GM12878 (cell line): ENCODE measurements around the gene FUZ.

ENCODE experiments used
- CREM ChIP-seq: IDR thresholded peaks from 2 replicates; pipeline ENCODE4 v1.6.1; 2014; ENCODE audit warnings: antibody characterized with exemption, low read depth
- EZH2 ChIP-seq: IDR thresholded peaks from 2 replicates; pipeline ENCODE4 v1.6.1; 2012; ENCODE audit warnings: low read depth, mild to moderate bottlenecking, control low read depth, inconsistent platforms, low read length, borderline replicate concordance; ENCODE audit not compliant: control insufficient read depth
- FOXM1 ChIP-seq: IDR thresholded peaks from 2 replicates; pipeline ENCODE4 v1.6.1; 2012; ENCODE audit warnings: low read depth, mild to moderate bottlenecking, inconsistent platforms, low read length, moderate library complexity
- NFYB ChIP-seq: IDR thresholded peaks from 2 replicates; pipeline ENCODE4 v1.6.1; 2011; ENCODE audit warnings: low read depth, mild to moderate bottlenecking, low read length, improper control_type of control experiment, moderate library complexity; ENCODE audit not compliant: insufficient read depth
- TCF7 ChIP-seq: IDR thresholded peaks from 2 replicates; pipeline ENCODE4 v1.6.1; 2014; ENCODE audit warnings: antibody characterized with exemption, borderline replicate concordance
- YBX1 ChIP-seq: fragments of 450-650 bp; IDR thresholded peaks from 2 replicates; pipeline ENCODE4 v1.6.1; 2016; ENCODE audit warnings: antibody characterized with exemption
- TF ChIP-seq, protein P1 (sequence below): IDR thresholded peaks from 2 replicates; pipeline ENCODE4 v1.6.1; 2012; ENCODE audit warnings: mild to moderate bottlenecking, low read depth, low read length
- TF ChIP-seq, protein P2 (sequence below): IDR thresholded peaks from 2 replicates; pipeline ENCODE4 v1.6.1; 2011; ENCODE audit warnings: low read depth, low read length, improper control_type of control experiment, borderline replicate concordance
- TF ChIP-seq, protein P3 (sequence below), 3 experiments: IDR thresholded peaks in 2 of 3; conservative IDR thresholded peaks in 1 of 3; 2 replicates each; pipeline ENCODE4 v1.5.1; 2011; ENCODE audit warnings: low read depth in 3 of 3, low read length in 3 of 3, mild to moderate bottlenecking in 3 of 3, control low read depth in 2 of 3, moderate library complexity in 2 of 3, inconsistent platforms in 1 of 3, mixed read lengths in 1 of 3; ENCODE audit not compliant: control insufficient read depth in 2 of 3, insufficient read depth in 1 of 3; ENCODE audit errors: extremely low read depth in 1 of 3

DNA sequence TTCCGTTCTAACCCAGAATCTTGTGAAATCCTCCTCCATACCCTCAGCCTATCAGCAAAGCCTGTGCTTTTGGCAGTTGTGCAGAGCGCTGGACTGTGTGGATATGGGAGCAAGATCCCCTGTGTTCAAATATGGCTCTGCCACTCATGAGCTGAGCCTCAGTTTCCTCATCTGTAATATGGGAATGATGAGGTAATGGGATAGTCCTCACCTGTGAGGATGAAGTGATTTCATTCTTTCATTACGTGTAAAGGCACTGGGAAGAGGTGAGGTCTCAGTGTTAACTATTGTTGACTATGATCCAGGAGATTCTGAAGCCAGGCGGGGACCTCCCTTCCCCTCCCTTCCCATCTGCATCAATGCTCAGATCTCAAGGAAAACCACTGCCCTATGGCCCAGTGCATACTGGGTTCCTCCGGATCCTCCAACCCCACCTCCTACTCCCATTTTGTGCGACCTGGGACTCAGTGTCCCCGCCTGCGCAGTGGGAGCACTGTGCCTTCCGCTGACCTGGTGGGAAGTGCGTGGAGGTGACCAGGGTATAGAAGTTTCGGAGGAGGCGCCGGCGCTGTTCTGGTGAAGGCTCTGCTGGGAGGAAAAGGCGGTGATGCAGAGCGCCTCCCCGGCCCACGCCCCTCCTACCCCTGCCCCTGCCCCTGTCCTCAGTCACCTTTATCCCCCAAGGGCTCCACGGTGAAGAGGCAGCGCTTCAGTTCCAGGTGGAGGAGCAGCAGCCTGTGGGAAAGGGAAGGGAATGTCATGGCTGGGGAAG is 5.0 kb downstream of the FUZ start:
- TF ChIP-seq, protein P1, sequence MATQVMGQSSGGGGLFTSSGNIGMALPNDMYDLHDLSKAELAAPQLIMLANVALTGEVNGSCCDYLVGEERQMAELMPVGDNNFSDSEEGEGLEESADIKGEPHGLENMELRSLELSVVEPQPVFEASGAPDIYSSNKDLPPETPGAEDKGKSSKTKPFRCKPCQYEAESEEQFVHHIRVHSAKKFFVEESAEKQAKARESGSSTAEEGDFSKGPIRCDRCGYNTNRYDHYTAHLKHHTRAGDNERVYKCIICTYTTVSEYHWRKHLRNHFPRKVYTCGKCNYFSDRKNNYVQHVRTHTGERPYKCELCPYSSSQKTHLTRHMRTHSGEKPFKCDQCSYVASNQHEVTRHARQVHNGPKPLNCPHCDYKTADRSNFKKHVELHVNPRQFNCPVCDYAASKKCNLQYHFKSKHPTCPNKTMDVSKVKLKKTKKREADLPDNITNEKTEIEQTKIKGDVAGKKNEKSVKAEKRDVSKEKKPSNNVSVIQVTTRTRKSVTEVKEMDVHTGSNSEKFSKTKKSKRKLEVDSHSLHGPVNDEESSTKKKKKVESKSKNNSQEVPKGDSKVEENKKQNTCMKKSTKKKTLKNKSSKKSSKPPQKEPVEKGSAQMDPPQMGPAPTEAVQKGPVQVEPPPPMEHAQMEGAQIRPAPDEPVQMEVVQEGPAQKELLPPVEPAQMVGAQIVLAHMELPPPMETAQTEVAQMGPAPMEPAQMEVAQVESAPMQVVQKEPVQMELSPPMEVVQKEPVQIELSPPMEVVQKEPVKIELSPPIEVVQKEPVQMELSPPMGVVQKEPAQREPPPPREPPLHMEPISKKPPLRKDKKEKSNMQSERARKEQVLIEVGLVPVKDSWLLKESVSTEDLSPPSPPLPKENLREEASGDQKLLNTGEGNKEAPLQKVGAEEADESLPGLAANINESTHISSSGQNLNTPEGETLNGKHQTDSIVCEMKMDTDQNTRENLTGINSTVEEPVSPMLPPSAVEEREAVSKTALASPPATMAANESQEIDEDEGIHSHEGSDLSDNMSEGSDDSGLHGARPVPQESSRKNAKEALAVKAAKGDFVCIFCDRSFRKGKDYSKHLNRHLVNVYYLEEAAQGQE, result no peak
- TF ChIP-seq NFYB (no peak), TCF7 (no peak), CREM (no peak), YBX1 (no peak), FOXM1 (no peak), EZH2 (no peak)
- TF ChIP-seq, protein P2, sequence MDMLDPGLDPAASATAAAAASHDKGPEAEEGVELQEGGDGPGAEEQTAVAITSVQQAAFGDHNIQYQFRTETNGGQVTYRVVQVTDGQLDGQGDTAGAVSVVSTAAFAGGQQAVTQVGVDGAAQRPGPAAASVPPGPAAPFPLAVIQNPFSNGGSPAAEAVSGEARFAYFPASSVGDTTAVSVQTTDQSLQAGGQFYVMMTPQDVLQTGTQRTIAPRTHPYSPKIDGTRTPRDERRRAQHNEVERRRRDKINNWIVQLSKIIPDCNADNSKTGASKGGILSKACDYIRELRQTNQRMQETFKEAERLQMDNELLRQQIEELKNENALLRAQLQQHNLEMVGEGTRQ, result no peak
- TF ChIP-seq, protein P3, sequence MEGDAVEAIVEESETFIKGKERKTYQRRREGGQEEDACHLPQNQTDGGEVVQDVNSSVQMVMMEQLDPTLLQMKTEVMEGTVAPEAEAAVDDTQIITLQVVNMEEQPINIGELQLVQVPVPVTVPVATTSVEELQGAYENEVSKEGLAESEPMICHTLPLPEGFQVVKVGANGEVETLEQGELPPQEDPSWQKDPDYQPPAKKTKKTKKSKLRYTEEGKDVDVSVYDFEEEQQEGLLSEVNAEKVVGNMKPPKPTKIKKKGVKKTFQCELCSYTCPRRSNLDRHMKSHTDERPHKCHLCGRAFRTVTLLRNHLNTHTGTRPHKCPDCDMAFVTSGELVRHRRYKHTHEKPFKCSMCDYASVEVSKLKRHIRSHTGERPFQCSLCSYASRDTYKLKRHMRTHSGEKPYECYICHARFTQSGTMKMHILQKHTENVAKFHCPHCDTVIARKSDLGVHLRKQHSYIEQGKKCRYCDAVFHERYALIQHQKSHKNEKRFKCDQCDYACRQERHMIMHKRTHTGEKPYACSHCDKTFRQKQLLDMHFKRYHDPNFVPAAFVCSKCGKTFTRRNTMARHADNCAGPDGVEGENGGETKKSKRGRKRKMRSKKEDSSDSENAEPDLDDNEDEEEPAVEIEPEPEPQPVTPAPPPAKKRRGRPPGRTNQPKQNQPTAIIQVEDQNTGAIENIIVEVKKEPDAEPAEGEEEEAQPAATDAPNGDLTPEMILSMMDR (IDR thresholded peaks at IDR 0.05 in 2 of 3, conservative IDR thresholded peaks at IDR 0.05 in 1 of 3; ENCODE audit: control insufficient read depth in 2 of 3, extremely low read depth in 1 of 3, insufficient read depth in 1 of 3, low read depth in 3 of 3, low read length in 3 of 3), result no peak
